OCI-LY7 (cell line): ENCODE data around the gene CUEDC1.

Experiments used
- CTCF ChIP-seq: fragments of 200-600 bp; sonication (generic); conservative IDR thresholded peaks from 2 replicates; pipeline ENCODE4 v1.5.1; 2014; ENCODE audit warnings: mild to moderate bottlenecking, antibody characterized with exemption, low read length, moderate library complexity, mixed read lengths
- EZH2phosphoT487 ChIP-seq: fragments of 200-600 bp; sonication (generic); IDR thresholded peaks from 2 replicates; pipeline ENCODE4 v1.6.1; 2018; ENCODE audit warnings: low read depth, borderline replicate concordance, mild to moderate bottlenecking, mixed run types, antibody characterized with exemption, low read length, moderate library complexity, mixed read lengths

- TF ChIP-seq CTCF (no peak), EZH2phosphoT487 (no peak)
Measured at GRCh38 chr17:57979076-57979475, 23.9 kb upstream of the CUEDC1 start.
